DOHH2 (cell line): ENCODE results near the gene KCTD1.

Source experiments
- CTCF ChIP-seq: fragments of 200-600 bp; sonication (generic); IDR thresholded peaks from one replicate; pipeline ENCODE4 v1.5.1; 2014; ENCODE audit warnings: antibody characterized with exemption, mild to moderate bottlenecking, low read depth, low read length; ENCODE audit not compliant: poor library complexity, severe bottlenecking
- EZH2phosphoT487 ChIP-seq: fragments of 200-600 bp; sonication (generic); IDR thresholded peaks from 2 replicates; pipeline ENCODE4 v1.6.1; 2017; ENCODE audit warnings: borderline replicate concordance, mild to moderate bottlenecking, antibody characterized with exemption, low read length, moderate library complexity, mixed read lengths

GRCh38 chr18:26496528-26496927 lies 51.8 kb downstream of the KCTD1 start:
- TF ChIP-seq CTCF, result no peak
- TF ChIP-seq EZH2phosphoT487, result no peak
